NCI-H82 treated with DMSO at 0.1 percent for 48 hours (cell line): Measurements from ENCODE around the gene GLI1.
A peak's percentile ranks its signal among the peaks of the same experiment; 100 is the strongest.

ENCODE experiments used
- DNase-seq: peaks from one replicate; lab custom pipeline; 2025; ENCODE audit not compliant: unreplicated experiment; lab: John Stamatoyannopoulos, UW

Gene GLI1

DNA sequence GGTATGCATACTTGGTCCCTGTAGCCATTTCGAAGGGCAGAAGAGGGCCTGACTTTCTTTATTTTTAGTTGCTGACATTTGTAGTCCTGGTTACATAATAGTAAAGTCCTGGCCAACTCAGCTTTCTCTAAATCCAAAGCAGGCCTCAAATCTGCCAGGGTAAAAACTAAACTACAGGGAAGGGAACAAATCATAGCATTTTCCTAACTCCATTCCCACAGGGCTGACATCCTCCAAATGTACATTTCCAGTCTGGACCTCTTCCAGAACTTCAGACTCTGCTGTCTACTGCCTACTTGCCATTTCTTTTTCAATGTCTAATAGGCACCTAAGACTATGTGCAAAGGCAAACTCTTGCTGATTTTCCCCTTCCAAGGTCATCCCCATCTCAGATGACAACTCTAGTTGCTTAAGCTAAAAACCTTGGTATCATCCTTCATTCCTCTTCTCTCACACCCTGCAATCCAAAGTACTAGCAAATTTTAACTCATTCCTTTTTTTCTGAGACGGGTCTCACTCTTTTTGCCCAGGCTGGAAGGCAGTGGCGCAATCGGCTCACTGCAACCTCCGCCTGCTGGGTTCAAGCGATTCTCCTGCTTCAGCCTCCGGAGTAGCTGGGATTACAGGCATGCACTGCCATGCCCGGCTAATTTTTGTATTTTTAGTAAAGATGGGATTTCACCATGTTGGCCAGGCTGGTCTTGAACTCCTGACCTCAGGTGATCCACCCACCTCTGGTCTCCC lies 58.8 kb downstream of the GLI1 start:
- no peak for DNase-seq

DNA sequence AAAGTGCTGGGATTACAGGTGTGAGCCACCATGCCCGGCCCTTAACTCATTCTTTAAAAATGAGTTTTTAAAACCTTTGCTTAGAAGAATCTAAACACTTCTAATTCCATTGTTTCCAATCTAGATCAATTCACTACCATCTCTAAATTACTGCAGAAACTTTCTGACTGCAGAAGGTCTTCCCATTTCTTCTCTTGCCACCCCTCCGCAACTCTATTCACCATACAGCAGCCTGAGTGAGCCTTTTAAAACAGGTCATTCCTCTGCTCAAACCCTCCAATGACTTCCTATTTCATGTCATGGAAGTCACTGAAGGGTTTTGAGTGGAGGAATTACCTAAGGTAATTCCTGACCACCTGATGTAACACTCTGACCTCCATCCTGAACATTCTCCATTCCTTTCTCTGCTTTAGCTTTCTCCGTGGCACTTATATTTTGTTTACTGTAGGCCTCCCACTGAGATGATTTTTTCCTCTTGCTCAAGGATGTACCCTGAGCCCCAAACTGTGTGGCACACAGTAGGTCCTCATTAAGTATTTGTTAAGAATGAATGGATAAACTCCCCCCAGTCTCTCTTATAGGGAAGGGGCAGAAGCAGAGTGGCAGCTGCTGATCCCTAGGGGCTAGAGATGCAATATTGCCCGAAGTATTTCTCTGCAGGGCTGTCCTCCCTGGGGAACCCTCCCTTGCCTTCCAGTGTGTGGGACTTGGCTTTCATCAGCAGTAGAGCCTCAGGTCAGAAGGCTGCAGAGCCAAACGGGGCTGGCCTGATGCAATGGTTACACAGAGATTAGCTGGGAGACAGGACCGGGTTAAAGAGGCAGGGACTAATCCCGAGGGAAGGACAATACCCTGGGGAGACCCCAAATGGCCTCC lies 59.6 kb downstream of the GLI1 start:
- DNase-seq = peak; percentile 48

GRCh38 chr12:57519796-57520052 lies 60.1 kb downstream of the GLI1 start:
- no peak for DNase-seq

- peak; percentile 98 for DNase-seq
Measured at GRCh38 chr12:57520053-57520818, 60.7 kb downstream of the GLI1 start, which contains the start of gene DDIT3. DDIT3 (minus strand) TSS chr12:57520514; CDS start chr12:57517406, 3,108 bp downstream.

DNA sequence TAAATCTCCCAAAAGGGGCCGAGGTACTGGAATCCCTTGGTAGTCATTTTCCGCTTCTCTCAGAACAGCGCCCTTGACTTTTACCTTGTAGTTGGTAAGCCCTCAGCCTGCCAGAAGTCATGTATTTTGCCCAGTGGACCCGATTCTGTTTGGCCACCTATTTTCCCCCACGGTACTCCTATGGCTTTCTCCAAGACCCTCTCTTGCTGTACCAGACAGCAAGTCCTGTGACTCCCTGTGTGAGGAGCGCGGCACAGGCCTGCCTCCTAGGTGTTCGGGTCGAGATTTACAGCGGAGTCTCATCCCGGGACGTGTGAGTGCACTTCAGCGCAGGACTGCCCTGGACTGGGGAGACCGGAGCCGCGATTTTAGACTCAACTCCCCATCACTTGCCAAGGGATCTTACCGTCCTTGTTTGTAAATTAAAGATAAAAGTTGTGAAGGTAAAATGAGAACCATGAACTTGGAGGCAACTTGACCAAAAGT lies 62.0 kb downstream of the GLI1 start:
- DNase-seq = peak; percentile 14
